GM12874 (cell line): ENCODE results near the gene NECAB2.

Experiments used
- TF ChIP-seq, protein P1 (sequence below): IDR thresholded peaks from 2 replicates; pipeline ENCODE4 v1.5.1; 2011; ENCODE audit warnings: low read depth, mild to moderate bottlenecking, control low read depth, low read length, moderate library complexity; ENCODE audit not compliant: insufficient read depth

The NECAB2 gene

DNA sequence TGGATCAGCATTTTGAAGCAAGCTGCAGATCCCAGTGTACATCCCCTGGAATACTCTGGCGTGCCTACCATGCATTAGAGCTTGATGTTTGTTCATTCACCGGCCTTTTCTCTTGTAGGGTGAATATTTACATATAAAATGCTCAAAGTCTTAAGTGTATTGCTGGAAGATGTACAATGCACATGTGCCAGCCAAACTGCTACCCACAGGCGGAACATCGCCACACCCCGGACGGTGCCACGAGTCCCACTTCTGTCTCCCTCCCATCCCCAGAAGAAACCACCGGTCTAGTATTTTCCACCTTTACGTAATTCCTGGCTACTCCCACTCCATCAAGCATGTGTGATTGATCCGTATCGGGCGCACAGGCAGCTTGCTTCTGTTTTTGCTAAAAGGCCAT, 70.4 kb downstream of the NECAB2 start:
- TF ChIP-seq, protein P1, sequence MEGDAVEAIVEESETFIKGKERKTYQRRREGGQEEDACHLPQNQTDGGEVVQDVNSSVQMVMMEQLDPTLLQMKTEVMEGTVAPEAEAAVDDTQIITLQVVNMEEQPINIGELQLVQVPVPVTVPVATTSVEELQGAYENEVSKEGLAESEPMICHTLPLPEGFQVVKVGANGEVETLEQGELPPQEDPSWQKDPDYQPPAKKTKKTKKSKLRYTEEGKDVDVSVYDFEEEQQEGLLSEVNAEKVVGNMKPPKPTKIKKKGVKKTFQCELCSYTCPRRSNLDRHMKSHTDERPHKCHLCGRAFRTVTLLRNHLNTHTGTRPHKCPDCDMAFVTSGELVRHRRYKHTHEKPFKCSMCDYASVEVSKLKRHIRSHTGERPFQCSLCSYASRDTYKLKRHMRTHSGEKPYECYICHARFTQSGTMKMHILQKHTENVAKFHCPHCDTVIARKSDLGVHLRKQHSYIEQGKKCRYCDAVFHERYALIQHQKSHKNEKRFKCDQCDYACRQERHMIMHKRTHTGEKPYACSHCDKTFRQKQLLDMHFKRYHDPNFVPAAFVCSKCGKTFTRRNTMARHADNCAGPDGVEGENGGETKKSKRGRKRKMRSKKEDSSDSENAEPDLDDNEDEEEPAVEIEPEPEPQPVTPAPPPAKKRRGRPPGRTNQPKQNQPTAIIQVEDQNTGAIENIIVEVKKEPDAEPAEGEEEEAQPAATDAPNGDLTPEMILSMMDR, result no peak

- TF ChIP-seq, protein P1, result no peak
Observed at GRCh38 chr16:84039696-84040095, 71.7 kb downstream of the NECAB2 start.

GRCh38 chr16:84040226-84040822, 72.3 kb downstream of the NECAB2 start:
- TF ChIP-seq, protein P1, result no peak

- TF ChIP-seq, protein P1, result no peak
Observed at GRCh38 chr16:84040823-84041820, 73.1 kb downstream of the NECAB2 start.

- TF ChIP-seq, protein P1, result no peak
Observed at GRCh38 chr16:84041881-84042280, 73.8 kb downstream of the NECAB2 start.

GRCh38 chr16:84042308-84042878, 74.3 kb downstream of the NECAB2 start, which contains the start of gene SLC38A8:
SLC38A8 (minus strand) TSS chr16:84042795; CDS start chr16:84042157, 638 bp downstream.
- TF ChIP-seq, protein P1, result no peak

DNA sequence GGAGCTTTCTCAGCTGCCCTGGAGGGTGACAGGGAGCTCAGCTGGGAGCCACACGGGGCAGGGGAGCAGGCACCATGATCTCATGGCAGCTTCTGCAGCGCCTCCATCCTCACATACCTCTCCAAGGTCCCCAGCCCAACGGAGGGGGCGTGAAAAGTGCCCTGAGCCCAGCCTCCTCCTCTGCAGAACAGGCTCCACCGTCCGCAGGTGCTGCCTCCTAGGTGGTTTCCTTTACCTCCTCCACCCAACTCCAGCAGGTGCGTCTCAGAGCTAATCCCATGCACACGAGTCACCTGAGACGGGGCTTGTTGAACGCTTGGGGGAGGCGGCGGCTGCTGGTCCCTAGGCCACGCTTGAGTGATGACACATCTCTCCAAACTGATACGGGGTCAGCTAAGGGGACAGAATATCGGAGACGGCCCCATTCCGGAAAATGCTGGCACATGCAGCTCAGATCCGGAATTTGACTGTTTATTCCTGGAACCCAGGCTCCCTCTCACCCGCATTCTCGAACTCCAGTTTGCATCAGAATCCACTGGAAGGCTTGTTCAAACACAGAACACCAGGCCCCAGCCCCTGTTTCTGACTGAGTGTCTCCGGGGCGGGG, 74.9 kb downstream of the NECAB2 start:
- TF ChIP-seq, protein P1, result no peak
